Hepatocyte (in vitro differentiated cells): ENCODE measurements around the gene SLC2A4. TPM values are rescaled to one million over a fixed set of nuclear protein-coding genes. Genes with fewer than 3 reads are reported as not detected.

ENCODE experiments used
- DNase-seq: peaks from one replicate; pipeline ENCODE4 v3.0.0-alpha.2; 2016; ENCODE audit warnings: low spot score
- H2AFZ ChIP-seq: fragments of 200-600 bp; sonication (generic); 2 replicates; pipeline ENCODE4 v1.6.0; 2016; ENCODE audit warnings: antibody characterized with exemption, mild to moderate bottlenecking
- H3K27ac ChIP-seq: fragments of 200-600 bp; sonication (generic); 2 replicates; pipeline ENCODE4 v1.5.1; 2016; ENCODE audit warnings: mild to moderate bottlenecking
- H3K27me3 ChIP-seq: fragments of 200-600 bp; sonication (generic); 2 replicates; pipeline ENCODE4 v1.6.1; 2016
- H3K36me3 ChIP-seq: fragments of 200-600 bp; sonication (generic); replicated peaks from 2 replicates; pipeline ENCODE4 v1.5.1; 2016; ENCODE audit warnings: low read depth; ENCODE audit not compliant: insufficient read depth
- H3K4me1 ChIP-seq: fragments of 200-600 bp; sonication (generic); 2 replicates; pipeline ENCODE4 v1.5.1; 2016; ENCODE audit warnings: mild to moderate bottlenecking, moderate library complexity; ENCODE audit not compliant: insufficient read depth
- H3K4me2 ChIP-seq: fragments of 200-600 bp; sonication (generic); 2 replicates; pipeline ENCODE4 v1.6.0; 2016
- H3K4me3 ChIP-seq: fragments of 200-600 bp; sonication (generic); 2 replicates; pipeline ENCODE4 v1.5.1; 2016; ENCODE audit warnings: mild to moderate bottlenecking
- H3K79me2 ChIP-seq: fragments of 200-600 bp; sonication (generic); 2 replicates; pipeline ENCODE4 v1.6.0; 2017; ENCODE audit warnings: mild to moderate bottlenecking
- H3K9me2 ChIP-seq: fragments of 200-600 bp; sonication (generic); replicated peaks from 2 replicates; pipeline ENCODE4 v1.6.0; 2017; ENCODE audit warnings: mild to moderate bottlenecking; ENCODE audit not compliant: insufficient read depth
- H3K9me3 ChIP-seq: fragments of 200-600 bp; sonication (generic); 2 replicates; pipeline ENCODE4 v1.5.1; 2016; ENCODE audit warnings: low read depth, mild to moderate bottlenecking
- H4K20me1 ChIP-seq: fragments of 200-600 bp; sonication (generic); 2 replicates; pipeline ENCODE4 v1.6.0; 2016; ENCODE audit warnings: mild to moderate bottlenecking; ENCODE audit not compliant: insufficient read depth, poor library complexity, severe bottlenecking
- CTCF ChIP-seq: fragments of 200-600 bp; sonication (generic); IDR thresholded peaks from 2 replicates; pipeline ENCODE4 v1.5.1; 2016; ENCODE audit warnings: antibody characterized with exemption, mild to moderate bottlenecking; ENCODE audit not compliant: poor library complexity
- EZH2 ChIP-seq: fragments of 200-600 bp; sonication (generic); IDR thresholded peaks from 2 replicates; pipeline ENCODE4 v1.6.1; 2016; ENCODE audit warnings: antibody characterized with exemption, mild to moderate bottlenecking, borderline replicate concordance
- EZH2phosphoT487 ChIP-seq: fragments of 200-600 bp; sonication (generic); IDR thresholded peaks from one replicate; pipeline ENCODE4 v1.6.1; 2018; ENCODE audit warnings: antibody characterized with exemption, mild to moderate bottlenecking, low read depth, moderate library complexity; ENCODE audit not compliant: unreplicated experiment, severe bottlenecking
- WGBS: methylation state at CpG from one replicate; pipeline ENCODE4 v1.1.6; 2016; ENCODE audit warnings: low lambda C conversion rate; ENCODE audit errors: missing lambda C conversion rate; 5-methylcytosine and 5-hydroxymethylcytosine counted together
- polyA plus RNA-seq: library from polyadenylated mRNA; unstranded; fragments of >200 nt; fragmentation: Nextera tagmentation; extraction: Ambion mirVana; gene quantifications from 2 replicates; pipeline ENCODE4 v1.2.1, GENCODE V29; 2016
- total RNA-seq: library from RNA; depleted of rRNA; stranded (reverse); fragments of >200 nt; gene quantifications from 2 replicates; pipeline ENCODE4 v1.2.3, GENCODE V29; 2014

The SLC2A4 gene
- total and polyA plus RNA-seq, 2 experiments from 2014 or later: 0.42 to 1.6 TPM

- Histone ChIP-seq H2AFZ (no peak overlapping the region), H3K4me1 (peaks cover 13% of the 10 kb centered on the region), H3K27ac (no peak overlapping the region), H4K20me1 (no peaks in the 10 kb centered on the region), H3K79me2 (no peaks in the 10 kb centered on the region), H3K36me3 (no peaks in the 10 kb centered on the region), H3K27me3 (peaks cover 4% of the 10 kb centered on the region), H3K4me3 (no peak overlapping the region), H3K4me2 (no peak overlapping the region), H3K9me2 (no peaks in the 10 kb centered on the region), H3K9me3 (no peaks in the 10 kb centered on the region)
- no peak for DNase-seq
- TF ChIP-seq CTCF (no peak), EZH2phosphoT487 (no peak), EZH2 (no peak)
- WGBS: 93% methylated on average over 8 of the region's 8 CpGs
Measured at GRCh38 chr17:7279448-7279847, 2.1 kb upstream of the SLC2A4 start.

- Histone ChIP-seq H3K9me2 (no peaks in the 10 kb centered on the region), H3K9me3 (no peaks in the 10 kb centered on the region), H3K4me1 (peaks cover 13% of the 10 kb centered on the region), H3K4me2 (peak overlapping the region; percentile 86), H3K27me3 (peaks cover 4% of the 10 kb centered on the region), H2AFZ (no peak overlapping the region), H4K20me1 (no peaks in the 10 kb centered on the region), H3K4me3 (no peak overlapping the region), H3K79me2 (no peaks in the 10 kb centered on the region), H3K36me3 (no peaks in the 10 kb centered on the region), H3K27ac (peak overlapping the region; percentile 24)
- TF ChIP-seq EZH2 (no peak), CTCF (peak; percentile 87), EZH2phosphoT487 (no peak)
- DNase-seq: peak; percentile 91
- 2% methylated on average over 29 of the region's 29 CpGs for WGBS
Measured at GRCh38 chr17:7280519-7281073, 922 bp upstream of the SLC2A4 start.

GRCh38 chr17:7281953-7282751, 634 bp downstream of the SLC2A4 start:
- TF ChIP-seq CTCF (no peak), EZH2phosphoT487 (no peak), EZH2 (no peak)
- 3% methylated on average over 25 of the region's 43 CpGs for WGBS
- peak overlapping the region; percentile 30 for H3K4me3 ChIP-seq
- no peak overlapping the region for H2AFZ ChIP-seq
- H3K36me3 ChIP-seq: no peaks in the 10 kb centered on the region
- peak; percentile 47 for DNase-seq
- no peaks in the 10 kb centered on the region for H3K9me3 ChIP-seq
- no peak overlapping the region for H3K27ac ChIP-seq
- H3K27me3 ChIP-seq: peaks cover 4% of the 10 kb centered on the region
- no peaks in the 10 kb centered on the region for H4K20me1 ChIP-seq
- H3K4me1 ChIP-seq: peaks cover 13% of the 10 kb centered on the region
- peak overlapping the region; percentile 86 for H3K4me2 ChIP-seq
- no peaks in the 10 kb centered on the region for H3K79me2 ChIP-seq
- no peaks in the 10 kb centered on the region for H3K9me2 ChIP-seq
